NCI-H2171 (cell line): ENCODE measurements around the gene PADI3.
"Not testable (repeated sequence)": the region's sequence is repeated elsewhere in the genome, so short reads cannot be mapped to it uniquely, and the experiment has no call there.

Experiments
- DNase-seq: peaks from one replicate; lab custom pipeline; 2025; lab: John Stamatoyannopoulos, UW

The PADI3 gene

DNA sequence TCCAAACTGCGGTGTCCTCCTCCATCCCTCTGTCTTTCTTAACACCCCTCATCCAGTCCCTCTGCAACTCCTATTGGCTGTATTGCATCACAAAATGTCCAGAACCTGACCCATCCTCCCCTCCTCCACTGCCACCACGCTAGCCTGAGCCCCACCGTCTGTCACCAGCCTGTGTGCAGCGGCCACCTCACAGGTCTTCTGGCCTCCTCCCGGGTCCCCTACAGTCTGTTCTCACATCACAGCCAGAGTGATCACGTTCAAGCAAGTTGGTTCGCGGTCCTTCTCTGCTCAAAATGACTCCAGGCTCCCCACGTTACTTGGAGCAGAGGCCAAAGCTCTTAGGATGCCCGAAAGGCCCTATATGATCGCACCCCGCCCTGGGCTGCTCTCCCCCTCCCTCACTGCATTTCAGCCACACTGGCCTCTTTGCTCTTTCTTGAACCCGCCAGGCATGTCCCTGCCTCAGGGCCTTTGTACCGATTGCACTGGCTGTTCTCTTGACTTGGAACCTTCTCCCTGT lies 56.7 kb downstream of the PADI3 start:
- no peak for DNase-seq

DNA sequence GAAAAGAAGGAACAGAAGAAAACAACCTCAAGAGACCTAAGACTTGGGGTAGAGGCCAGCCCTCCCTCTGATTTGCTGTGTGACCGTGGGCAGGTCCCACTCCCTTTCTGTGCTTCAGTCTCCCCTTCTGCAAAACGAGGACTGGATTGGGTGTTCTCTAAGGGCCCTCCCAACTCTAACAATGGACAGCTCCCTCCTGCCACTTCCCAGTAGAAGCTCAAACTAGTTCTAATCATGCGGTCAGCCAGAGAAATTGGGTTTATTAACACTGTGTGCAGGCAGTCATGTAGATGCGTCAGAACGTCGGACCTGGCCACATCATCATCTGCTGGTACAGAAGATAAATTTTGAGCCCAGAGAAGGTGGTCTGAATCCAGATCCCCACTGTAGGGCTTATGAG lies 57.5 kb downstream of the PADI3 start:
- no peak for DNase-seq

DNA sequence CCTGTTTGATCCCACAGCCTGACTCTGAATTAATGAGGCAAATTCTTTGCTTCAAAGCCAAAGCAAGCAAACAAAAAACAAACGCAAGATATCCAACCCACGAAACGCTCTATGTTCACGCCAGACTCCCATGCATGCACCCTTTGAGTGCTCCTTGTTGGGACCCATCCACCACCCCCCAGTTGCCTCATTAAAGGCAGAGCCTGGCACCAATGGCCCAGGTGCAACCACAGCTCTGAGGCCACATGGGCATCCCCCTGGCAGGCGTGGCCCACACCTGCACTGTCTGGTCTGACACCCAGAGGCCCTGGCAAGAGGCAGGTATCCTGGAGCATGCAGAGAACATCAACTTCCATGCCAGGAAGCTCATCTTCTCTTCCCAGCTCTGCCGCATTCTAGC lies 58.0 kb downstream of the PADI3 start:
- no peak for DNase-seq

GRCh38 chr1:17307329-17307728 lies 58.4 kb downstream of the PADI3 start:
- DNase-seq: no peak

DNA sequence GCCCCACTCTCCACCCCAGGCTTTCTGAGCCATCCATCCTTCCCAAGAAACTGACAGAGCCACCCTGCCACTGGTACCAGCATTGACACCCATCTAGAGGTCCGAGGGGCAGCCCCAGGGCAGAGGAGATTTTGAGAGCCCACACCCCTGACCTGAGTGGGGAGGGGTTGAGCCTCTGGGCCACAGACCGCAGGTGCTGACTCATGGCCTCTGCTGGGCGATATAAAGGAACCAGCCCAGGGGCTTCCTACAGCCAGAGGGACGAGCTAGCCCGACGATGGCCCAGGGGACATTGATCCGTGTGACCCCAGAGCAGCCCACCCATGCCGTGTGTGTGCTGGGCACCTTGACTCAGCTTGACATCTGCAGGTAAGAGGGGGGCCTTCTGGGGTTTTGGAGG lies 59.0 kb downstream of the PADI3 start, which contains the start of gene PADI4:
PADI4 (plus strand) TSS at position 252 of the 400 bp plus-strand sequence; CDS start at position 278, 26 bp downstream.
- DNase-seq: no peak

DNA sequence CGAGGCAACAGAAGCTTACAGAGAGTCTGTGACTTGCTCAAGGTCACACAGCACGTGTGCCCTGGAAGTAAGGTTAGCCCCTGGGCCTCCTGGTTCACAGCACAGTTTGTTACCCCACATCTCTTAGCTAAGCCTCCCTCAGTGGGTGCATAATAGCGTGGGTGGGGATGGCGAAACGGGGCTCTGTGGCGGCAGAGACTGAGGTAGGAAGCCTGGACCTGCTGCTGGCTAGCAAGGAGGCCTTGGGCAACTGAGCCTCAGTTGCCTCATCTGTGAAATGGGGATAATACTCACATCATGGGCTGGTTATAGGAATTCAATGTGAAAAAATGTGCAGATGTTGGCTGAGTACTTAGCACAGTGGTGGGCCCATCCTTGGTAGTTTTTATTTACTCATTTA lies 59.7 kb downstream of the PADI3 start:
- DNase-seq: no peak

DNA sequence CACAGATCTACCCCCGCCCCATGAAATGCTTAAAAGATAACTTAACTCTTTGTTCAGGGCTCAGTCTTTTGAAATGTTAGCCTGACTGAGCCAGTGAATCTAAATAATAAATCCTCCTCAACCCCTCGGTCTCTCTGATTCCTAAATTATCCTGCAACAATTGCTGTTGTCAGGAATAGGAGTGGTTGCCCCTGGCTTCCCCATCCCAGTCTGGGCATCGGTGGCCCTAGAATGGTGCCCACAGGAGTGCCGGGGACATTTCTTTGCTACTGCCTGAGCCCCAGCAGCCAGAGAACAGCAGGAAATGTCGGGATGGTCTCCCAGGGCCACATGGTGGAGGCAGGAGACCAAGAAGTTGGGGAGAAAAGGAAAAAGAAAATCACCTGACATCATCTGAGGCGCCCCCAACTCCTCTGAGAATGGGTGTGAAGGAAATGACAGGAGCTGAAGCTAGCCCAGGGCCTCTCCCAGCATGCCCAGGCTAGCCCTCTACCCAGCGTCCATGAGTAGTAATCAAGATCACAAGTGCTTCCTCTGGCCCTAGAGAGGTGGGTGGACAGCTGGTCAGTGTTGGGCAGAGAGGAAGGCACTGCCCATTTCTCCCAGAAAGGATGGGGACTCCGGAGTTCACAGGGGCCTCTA lies 60.6 kb downstream of the PADI3 start:
- DNase-seq: no peak

DNA sequence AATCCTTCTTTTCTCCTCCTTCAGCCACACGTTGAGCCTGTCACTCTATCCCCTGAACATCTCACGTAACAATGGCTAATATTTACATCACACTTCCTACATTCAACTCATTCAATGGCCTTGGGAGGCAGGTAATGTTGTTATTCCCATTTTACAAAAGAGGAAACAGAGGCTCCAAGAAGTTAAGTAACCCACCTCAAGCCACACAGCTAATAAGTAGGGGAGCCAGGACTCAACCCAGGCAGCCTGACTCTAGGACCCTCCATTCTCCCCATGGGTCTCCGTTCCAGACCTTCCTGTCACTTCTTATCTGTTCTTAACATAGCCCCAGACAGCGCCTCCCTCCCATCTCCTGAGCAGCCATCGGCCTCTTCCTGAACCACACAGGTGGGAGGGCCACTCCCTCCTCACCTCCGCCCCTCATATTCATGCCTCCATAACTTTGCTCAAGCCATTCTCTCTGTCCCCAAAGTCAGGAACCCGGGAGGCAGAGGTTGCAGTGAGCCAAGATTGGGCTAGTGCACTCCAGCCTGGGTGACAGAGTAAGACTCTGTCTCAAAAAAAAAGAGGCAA lies 61.3 kb downstream of the PADI3 start:
- no peak for DNase-seq

GRCh38 chr1:17313530-17314309 lies 64.8 kb downstream of the PADI3 start:
- DNase-seq: no peak

- no peak for DNase-seq
Observed at GRCh38 chr1:17314491-17314971, 65.6 kb downstream of the PADI3 start.

- DNase-seq: no peak
Observed at GRCh38 chr1:17315542-17316130, 66.7 kb downstream of the PADI3 start.

DNA sequence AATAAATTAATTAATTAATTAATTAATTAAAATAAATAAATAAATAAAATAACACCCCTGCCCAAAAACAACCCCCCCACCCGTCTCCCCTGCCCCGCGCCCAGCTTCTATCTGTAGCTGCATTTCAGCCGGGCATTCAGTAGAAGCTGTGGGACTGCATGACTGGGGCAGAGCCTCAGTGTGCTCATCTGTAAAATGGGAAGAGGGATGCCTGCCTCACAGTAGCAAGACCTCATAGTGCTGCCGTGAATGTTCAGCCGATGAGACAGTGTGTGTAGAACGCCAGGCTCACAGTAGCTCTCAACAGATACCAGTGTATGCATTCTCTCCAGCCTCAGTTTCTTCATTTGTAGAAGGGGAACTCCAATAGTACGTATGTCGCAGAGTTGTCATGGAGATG lies 67.8 kb downstream of the PADI3 start:
- DNase-seq: no peak

DNA sequence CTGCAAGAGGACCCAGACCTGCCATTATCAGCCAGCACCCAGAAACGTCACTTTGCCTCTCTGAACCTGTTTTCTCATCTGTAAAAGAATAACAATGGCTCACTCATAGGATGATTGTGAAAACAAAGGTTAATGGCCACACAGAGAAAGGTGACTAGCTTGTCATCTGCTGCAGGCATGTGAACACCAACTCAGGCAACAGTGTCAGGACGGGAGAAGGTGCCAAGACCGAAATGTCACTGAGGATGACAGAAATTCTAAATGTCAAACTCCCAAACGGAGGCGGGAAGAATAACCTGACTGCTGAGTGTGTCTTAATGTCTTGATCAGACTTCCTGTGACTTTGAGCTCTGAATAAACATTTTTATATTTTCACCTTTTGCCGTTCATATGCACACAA lies 69.4 kb downstream of the PADI3 start:
- DNase-seq: no peak

DNA sequence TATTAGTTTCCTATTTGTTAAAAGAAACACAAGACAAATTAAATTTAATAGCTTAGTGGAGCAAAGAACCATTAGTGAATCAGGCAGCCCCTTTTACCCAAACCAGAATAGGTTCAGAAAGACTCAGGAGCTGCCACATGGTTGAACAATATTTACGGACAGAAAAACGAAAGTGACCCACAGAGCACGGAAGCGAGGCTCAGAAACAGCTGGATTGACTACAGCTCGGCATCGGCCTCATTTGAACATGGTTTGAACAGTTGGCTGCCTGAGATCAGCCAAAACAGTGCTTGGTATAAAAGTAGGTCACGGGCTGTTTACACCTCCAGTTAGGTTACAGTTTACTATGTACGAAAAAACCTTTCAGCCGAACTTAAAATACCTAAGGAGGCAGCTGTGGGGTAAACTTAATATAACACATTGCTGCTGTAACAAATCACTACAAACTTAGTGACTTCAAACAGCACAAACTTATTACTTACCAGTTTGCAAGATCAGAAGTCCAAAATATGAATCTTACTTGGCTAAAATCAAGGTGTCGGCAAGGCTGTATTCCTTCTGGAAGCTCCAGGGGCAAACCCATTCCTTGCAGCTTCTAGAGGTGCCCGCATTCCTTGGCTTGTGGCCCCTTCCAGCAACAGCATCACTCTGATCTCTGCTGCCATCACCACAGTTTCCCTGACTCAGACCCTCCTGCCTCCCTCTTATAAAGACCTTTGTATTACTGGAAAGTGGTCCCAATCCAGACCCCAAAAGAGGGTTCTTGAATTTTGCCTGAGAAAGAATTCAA lies 70.9 kb downstream of the PADI3 start:
- no peak for DNase-seq

DNA sequence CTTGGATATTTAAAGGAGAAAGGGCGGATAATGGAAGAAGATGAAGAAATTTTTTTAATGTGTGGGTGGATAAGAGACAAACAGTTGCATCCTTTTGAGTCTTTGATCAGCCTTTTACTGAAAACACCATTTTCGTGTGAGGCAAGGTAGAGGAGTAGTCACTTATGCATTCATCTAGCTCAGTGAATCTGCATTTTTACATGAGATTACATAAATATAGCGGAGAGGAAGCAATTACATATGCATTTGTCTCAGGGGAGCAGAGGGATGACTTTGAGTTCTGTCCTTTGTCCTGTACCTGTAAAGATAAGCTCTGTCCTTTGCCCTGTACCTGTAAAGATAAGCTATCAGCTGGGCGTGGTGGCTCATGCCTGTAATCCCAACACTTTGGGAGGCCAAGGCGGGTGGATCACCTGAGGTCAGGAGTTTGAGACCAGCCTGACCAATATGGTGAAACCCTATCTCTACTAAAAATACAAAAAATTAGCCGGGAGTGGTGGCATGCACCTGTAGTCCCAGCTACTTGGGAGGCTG lies 73.0 kb downstream of the PADI3 start:
- not testable (repeated sequence) for DNase-seq

DNA sequence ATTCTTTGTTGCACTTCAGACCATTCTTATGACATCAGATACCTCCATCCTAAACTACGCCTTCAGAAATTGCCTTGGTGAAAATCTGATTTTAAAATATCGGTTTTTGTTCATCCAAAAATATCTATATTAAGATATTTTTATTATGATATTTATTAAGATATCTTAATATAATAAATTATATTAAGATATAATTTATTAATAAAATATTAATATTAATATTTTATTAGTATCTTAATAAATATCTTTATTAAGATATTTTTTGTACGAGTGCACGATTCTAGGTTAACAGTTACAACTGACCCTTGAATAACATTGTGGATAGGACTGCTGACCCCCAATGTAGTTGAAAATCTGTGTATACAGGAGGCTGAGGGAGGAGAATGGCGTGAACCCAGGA lies 80.0 kb downstream of the PADI3 start:
- DNase-seq: no peak

- DNase-seq: no peak
Observed at GRCh38 chr1:17329610-17330009, 80.7 kb downstream of the PADI3 start.

DNA sequence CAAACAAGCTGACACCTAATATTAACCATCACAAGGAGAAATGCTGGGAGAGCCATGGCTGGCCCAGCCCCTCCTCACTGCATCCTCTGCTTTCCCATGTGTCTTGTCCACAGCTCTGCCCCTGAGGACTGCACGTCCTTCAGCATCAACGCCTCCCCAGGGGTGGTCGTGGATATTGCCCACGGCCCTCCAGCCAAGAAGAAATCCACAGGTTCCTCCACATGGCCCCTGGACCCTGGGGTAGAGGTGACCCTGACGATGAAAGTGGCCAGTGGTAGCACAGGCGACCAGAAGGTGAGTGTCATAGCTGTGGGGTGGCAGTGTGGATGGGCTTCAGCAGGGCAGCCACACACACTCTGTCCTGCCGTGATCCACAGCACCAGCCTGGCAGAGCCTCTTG lies 82.0 kb downstream of the PADI3 start:
- DNase-seq: no peak

- DNase-seq: no peak
Observed at GRCh38 chr1:17333081-17333480, 84.2 kb downstream of the PADI3 start.
